IPS DF 19.7 (cell line): ENCODE results near the gene IQGAP2.

Experiments
- DNase-seq: peaks from one replicate; pipeline ENCODE4 v3.0.0-alpha.2; 2013; ENCODE audit warnings: low read depth, low spot score

The IQGAP2 gene

DNA sequence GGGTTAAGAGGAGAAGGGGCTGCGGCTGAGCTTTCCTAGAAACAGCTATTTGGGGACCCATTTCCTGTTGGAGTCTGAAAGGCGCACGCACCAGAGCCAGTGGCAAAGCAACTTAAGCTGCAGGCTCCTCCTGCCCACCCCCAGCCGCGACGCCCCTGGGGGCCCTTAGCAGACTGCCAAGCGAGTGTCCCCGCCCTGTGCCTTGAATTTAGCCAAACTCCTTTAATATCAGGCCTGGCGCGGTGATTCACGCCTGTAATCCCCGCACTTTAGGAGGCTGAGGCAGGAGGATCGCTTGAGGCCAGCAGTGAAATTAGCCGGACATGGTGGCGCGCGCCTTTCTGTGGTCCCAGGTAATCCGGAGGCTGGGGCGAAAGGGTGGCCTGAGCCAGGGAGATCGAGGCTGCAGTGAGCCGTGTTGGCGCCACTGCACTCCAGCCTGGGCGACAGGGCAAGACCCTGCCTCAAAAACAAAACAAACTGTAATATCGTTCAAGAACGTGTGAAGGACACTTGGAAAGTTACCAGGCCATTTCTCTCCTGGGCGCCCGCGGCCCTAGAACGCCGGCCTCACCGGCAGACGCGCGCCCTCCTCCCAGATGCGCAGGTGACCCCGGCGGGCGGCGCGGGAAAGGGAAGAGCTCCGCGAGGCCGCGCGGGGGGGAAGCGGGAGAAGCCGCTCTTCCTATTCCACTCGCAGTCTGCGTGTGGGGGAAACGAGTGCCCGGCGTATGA is 311.8 kb downstream of the IQGAP2 start:
- no peak for DNase-seq

DNA sequence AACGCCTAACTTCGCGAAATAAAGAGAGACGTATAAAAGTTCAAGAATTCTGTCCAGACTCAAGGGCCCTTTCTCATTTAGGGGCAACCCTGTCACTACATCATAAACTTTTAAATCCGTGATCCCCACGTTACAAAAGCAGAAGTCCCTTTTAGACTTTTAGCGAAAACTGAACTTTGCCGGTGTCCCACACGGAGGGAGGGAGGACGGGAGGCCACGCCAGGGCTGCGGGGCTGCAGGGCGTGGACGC is 312.3 kb downstream of the IQGAP2 start:
- no peak for DNase-seq

DNA sequence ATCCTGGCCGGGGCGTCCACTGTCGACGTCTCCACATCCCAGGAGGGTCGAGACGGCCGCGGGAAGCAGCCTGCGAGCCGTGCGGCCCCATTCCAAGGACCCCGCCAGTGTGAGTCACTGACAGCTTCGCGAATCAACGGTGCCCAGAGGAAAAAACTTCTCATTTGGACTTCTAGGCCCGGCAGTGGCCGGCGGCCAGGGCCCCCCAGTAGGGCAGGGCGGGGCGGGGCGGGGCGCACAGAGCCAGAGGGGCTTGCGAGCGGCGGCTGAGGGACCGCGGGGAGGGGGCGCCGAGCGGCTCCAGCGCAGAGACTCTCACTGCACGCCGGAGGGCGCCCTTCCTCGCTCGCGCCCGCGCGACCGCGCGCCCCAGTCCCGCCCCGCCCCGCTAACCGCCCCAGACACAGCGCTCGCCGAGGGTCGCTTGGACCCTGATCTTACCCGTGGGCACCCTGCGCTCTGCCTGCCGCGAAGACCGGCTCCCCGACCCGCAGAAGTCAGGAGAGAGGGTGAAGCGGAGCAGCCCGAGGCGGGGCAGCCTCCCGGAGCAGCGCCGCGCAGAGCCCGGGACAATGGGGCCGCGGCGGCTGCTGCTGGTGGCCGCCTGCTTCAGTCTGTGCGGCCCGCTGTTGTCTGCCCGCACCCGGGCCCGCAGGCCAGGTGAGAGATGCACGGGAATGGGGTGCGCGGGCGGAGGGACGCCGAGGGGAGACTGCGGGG is 312.8 kb downstream of the IQGAP2 start, which contains the start of gene F2R:
Gene F2R, plus strand, starts transcription at position 391 of the 720 bp plus-strand sequence. Its CDS starts 182 bp downstream, at position 573.
- no peak for DNase-seq

DNA sequence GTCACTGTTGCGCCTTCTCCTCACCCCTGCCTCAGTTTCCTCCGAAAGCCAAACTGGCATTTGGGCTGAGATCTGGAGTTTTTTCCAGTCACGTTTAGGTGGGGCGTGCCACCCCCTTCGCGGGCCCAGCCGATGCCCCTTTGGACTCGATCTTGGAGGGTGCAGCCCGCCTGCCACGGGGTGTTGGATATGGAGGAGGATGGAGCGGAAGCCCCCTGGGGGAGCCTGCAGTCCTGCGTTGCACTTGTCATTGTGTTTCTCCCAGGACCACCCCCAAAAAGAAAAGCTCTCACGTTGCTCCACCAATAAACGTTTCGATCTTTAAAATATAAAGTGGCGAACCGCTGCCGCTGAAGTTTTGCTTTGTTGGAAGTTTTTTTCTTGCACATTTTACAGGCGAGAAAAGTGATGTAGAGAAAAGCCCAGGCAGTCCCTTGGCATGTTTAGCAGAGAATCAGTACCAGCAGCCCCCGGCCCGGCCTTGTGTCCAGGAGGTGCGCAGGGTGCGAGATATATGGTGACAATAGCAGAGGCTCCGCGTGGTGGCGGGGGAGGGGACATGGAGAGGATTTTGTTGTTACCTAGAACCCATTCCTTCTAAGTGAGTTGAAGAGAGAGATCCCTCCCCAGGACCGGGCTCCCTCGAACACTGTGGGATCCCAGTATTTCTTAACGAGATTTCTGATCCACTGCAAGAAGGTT is 313.5 kb downstream of the IQGAP2 start:
- no peak for DNase-seq

DNA sequence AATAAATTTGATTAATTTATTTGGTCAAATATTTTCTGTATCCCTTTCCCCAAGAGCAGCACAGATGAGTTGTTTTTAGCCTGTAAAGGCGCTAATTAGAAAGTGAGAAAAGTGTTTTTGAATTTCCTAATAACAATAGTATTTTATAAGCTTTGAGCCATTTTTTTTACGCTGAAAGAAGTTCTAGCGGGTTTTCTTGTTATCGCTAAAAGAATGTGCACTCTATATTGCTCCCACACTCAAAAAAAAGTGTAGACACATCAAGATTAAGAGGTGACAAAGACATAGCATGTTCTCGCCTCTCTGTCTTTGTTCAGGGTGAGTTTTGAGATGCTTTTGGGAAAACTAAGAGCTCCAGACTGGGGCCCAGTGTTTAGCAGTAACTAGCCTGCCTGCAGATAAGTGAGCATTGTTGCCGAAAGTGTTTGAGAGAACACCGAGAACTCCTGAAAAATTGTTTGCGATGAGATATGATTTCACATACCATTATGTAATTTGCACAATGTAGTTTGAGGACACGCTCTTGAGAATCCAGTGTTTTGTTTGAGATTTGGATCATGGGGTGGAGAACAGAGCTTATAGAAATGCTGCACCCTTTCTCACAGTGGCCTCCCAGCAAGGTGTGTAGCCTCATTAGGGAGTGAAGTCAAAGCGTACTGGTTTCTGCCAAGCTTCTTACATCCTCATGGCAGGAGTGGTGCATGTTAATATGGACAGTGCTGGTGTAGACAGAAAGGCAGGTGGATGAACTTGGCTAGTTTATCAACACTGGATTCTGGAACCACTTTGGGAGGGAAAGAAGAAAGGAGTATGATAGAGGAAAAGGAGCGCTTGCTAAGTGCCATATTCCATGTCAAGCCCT is 314.4 kb downstream of the IQGAP2 start:
- no peak for DNase-seq

DNA sequence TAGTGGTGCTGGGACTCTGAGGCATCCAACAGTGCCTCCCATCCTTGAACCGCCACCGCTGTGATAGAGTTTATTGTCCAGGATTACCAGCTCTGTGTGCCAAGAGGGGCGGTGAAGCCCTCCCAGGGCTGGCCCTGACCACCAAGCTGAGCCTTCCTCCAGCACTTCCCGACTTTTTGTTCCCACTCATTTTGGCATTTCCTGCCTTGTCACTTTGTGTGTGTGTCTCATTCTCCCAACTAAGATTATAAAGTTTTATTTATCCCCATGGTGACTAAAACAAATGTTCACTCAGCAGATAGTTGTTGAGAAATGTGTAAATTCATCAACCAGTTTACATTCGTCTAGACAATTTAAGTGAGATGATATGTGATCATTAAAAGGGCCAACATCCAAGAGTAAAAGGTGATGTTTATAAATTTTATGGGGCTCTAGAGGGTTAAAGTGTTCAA is 315.3 kb downstream of the IQGAP2 start:
- no peak for DNase-seq

DNA sequence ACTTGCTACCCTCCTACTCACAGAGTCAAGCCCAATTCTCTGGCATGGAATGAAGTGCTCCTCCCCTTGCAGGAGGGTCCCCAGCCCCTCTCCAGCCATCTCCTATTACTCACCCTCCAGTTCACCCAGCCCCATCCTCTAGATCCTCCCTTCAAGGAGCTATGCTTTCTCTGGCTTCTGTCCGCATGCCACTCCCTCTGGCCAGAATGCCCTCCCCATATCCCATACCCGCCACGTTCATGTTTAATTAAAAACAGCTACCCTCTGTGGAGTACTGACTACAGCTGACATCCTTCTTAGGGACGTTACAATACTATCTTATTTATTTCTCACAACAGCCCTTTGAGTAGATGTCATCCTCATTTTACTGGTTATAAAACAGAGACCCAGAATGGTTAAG is 315.8 kb downstream of the IQGAP2 start:
- DNase-seq, result no peak

DNA sequence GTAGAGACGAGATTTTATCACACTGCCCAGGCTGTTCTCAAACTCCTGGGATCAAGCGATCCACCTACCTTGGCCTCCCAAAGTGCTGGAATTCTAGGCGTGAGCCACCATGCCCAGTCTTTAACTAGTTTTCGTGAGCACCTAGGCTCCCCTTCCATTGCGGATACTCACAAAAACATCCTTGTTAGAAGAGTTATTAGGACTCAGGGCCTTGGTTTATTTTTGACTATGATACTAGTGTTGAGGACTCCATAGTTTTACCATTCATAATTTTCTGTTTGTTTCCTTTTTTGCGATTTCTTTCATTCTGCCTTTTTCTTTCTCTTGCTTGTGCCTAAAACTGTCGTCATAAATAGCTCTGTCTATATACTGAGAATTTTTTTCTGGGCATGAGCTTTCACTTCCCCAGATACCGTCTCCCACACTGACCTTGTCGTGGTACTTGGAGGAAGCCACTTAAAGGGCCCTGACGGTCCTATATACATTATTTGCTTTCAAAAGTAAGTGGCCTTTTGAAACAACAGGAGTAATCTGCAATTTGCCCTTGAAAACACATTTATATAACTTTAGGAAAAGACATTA is 318.0 kb downstream of the IQGAP2 start:
- DNase-seq, result no peak

DNA sequence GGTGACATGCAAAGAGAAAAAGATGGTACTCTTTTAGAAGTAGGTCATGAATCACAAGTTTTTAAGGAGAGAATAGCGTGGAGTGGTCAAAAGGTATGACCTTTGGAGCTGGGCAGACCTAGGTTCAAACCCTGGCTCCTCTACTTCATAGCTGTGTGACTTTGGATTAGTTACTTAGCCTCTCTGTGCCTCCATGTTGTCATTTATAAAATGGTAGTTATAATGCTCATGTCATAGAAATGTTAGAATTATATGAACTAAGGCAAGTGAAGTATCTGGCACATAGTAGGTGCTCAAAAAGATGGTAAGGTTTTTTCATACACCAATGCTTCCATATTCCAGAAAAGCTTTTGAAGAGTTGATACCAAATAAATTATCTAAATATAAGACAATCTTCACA is 320.2 kb downstream of the IQGAP2 start:
- no peak for DNase-seq

DNA sequence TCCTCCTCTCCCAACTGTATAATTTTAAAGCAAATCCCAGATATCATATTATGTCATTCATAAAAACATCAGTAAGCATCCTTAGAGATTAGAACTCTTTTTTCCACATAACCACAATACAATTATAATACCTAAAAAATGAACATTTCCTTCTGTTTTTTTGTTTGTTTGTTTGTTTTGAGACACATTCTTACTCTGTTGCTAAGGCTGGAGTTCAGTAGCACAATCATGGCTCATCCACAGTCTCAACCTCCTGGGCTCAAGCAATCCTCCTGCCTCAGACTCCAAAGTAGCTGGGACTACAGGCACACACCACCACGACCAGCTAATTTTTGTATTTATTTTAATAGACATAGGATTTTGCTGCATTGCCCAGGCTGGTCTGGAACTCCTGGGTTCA is 320.8 kb downstream of the IQGAP2 start:
- no peak for DNase-seq

DNA sequence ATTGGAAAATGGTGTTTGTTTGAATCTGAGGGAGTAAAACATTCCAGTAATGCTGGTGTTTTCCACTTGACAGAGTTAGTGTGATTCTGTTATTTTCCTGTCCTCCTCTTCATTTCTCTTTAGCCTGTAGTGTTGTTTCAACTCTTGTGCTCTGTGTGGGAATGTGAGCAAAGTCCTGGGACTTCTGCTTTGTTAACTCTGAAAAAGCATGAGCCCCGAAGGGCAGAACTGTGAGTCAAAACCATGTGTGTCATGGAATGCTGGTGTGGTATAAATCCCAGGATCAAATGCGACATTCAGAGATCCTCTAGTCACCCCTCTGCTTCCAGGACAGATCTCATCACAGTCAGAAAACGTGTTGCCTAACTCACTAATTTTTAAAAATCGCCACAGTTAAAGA is 321.8 kb downstream of the IQGAP2 start:
- no peak for DNase-seq

DNA sequence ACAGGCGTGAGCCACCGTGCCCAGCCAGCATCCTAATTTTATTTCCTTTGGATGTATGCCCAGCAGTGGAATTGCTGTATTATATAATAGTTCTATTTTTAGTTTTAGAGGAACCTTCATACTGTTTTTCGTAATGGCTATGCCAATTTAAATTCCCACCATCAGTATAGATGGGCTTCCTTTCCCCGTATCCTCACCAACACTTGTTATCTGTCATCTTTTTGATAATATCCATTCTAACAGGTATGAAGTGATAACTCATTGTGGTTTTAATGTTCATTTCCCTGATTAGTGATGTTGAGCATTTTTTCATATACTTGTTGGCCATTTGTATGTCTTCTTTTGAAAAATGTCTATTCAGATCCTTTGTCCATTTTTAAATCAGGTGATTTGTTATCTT is 325.9 kb downstream of the IQGAP2 start:
- DNase-seq, result no peak

DNA sequence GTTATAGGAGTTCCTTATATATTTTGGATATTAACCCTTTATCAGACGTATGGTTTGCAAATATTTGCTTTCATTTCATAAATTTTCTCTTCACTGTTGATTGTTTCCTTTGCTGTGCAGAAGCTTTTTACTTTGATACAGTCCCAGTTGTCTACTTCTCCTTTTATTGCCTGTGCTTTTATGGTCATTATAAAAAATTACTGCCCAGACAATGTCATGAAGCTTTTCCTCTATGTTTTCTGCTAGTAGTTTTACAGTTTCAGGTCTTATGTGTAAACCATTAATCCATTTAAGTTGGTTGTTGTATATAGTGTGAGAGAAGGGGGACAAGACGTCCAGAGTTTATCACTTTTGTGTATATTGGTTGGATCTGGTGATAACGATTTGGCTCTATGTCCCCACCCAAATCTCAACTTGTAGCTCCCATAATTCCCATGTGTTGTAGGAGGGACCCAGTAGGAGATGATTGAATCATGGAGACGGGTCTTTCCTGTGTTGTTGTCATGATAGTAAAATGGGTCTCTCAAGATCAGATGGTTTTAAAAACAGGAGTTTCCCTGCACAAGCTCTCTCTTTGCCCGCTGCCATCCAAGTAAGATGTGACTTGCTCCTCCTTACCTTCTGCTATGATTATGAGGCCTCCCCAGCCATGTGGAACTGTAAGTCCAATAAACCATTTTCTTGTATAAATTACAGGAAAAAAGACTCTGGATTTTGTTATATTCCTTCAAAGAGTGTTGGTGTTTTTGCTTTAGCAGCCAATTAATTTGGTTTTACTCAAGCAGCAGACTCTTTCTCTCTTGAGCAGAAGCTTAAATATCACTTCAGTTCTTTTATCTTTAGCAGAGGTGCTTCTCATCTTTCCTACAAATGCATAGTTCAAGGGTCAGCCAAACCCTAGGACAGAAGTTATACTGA is 326.5 kb downstream of the IQGAP2 start:
- DNase-seq, result no peak

DNA sequence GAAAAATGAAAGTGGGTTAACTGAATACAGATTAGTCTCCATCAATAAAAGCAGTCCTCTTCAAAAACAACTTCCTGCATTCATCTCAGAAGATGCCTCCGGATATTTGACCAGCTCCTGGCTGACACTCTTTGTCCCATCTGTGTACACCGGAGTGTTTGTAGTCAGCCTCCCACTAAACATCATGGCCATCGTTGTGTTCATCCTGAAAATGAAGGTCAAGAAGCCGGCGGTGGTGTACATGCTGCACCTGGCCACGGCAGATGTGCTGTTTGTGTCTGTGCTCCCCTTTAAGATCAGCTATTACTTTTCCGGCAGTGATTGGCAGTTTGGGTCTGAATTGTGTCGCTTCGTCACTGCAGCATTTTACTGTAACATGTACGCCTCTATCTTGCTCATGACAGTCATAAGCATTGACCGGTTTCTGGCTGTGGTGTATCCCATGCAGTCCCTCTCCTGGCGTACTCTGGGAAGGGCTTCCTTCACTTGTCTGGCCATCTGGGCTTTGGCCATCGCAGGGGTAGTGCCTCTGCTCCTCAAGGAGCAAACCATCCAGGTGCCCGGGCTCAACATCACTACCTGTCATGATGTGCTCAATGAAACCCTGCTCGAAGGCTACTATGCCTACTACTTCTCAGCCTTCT is 329.4 kb downstream of the IQGAP2 start:
- DNase-seq, result no peak

DNA sequence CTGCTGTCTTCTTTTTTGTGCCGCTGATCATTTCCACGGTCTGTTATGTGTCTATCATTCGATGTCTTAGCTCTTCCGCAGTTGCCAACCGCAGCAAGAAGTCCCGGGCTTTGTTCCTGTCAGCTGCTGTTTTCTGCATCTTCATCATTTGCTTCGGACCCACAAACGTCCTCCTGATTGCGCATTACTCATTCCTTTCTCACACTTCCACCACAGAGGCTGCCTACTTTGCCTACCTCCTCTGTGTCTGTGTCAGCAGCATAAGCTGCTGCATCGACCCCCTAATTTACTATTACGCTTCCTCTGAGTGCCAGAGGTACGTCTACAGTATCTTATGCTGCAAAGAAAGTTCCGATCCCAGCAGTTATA is 329.9 kb downstream of the IQGAP2 start:
- DNase-seq, result no peak

DNA sequence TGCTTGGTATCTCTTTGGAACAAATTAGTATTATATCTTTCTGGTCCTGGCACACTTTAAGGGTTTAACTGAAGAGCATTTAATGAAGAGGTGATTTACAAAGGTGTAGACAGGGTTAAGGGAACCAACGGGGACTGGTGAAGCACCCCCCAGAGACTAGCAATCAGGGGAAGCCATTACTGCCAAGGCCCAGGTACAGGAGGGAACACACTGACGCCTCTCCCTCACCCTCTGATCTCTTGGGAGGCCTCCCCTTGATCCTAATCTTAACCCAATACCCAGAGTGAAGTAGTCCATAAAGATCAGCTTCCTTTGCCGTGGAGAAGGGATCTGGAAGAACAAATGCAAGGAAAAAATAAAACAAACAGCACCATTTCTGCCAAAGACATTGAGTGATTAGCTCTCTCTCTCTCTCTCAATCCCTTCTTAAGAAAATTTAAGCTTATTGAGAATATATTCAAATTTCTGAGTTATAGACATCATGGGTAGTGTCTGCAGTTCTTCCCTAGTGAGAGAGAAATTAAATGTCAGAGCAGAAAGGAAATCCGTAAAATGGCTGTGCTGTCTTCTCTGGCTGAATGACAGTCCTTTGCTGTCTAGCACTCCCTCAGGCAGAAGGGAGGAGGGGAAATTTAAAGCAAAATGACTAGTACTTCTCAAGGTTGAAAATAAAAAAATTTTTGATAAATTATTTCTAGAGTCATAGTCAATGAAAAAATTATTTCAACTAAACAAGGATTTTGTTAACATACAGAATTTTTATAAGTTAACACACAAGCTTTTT is 332.9 kb downstream of the IQGAP2 start:
- no peak for DNase-seq

DNA sequence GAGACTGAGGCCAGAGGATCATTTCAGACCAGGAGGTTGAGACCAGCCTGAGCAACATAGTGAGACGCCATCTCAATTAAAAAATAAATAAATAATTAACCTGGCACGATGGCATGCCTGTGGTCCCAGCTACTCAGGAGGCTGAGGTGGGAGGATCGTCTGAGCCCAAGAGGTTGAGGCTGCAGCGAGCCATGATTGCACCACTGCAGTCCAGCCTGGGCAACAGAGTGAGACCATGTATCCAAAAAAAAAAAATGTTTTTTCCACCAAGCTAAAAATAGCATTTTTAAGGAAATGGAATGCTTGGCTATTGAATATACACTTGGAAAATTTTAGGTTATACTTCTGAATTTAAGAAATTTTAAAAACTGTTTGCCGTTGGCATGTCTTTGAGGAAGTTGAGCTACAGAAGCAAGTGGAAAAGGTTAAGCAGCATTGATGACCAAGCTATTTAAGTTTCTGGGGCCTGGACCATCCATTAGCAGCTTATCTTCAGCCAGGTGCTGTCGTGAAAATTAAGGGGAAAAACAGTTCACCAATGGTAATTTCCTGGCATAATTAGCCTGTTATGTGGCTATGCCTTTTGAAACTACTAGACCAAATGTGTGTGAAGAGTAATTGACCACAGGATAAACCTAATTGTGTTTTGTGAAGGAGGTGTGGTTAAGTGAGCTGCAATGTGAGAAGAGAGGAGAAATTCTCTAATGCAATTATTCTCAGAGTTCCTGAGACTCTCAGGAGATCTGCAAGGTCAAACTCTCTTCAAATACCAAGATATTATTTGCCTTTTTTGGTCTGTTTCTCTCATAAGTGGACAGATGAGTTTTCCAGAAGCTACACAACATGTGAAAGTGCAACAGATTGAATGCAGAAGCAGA is 333.8 kb downstream of the IQGAP2 start:
- DNase-seq, result no peak

DNA sequence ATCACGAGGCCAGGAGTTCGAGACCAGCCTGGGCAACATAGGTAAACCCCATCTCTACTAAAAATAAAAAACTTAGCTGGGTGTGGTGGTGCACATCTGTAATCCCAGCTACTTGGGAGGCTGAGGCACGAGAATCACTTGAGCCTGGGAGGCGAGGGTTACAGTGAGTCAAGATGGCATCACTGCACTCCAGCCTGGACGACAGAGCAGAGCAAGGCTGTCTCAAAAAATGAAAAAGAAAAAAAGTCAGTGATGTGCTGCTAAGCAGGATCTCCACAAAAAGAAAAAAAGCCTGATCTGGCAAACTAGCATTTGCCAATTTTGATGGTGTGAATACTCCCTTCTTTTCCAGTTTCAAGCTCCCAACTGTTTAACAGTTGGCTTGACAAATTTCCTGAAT is 334.8 kb downstream of the IQGAP2 start:
- no peak for DNase-seq
